ENCODE data around the gene RIBC2.
A peak's percentile ranks its signal among the peaks of the same experiment; 100 is the strongest.
"Not testable (repeated sequence)": the region's sequence is repeated elsewhere in the genome, so short reads cannot be mapped to it uniquely, and the experiment has no call there.

The RIBC2 gene

GRCh38 chr22:45425101-45425500, 11.6 kb downstream of the RIBC2 start:
- peak; percentile 39 for DNase-seq (ENCODE audit: low read depth)

GRCh38 chr22:45425531-45426265, 12.2 kb downstream of the RIBC2 start:
- no peak for DNase-seq (ENCODE audit: low read depth)

- no peak for DNase-seq (ENCODE audit: low read depth)
These were observed 12.9 kb downstream of the RIBC2 start for GRCh38 chr22:45426387-45426786.

GRCh38 chr22:45427114-45427513, 13.6 kb downstream of the RIBC2 start:
- no peak for DNase-seq (ENCODE audit: low read depth)

GRCh38 chr22:45428391-45429385, 15.2 kb downstream of the RIBC2 start:
- no peak for DNase-seq (ENCODE audit: low read depth)

GRCh38 chr22:45429424-45429823, 15.9 kb downstream of the RIBC2 start:
- DNase-seq (ENCODE audit: low read depth) = no peak

GRCh38 chr22:45429981-45430775, 16.7 kb downstream of the RIBC2 start:
- DNase-seq (ENCODE audit: low read depth) = no peak

GRCh38 chr22:45430871-45431270, 17.4 kb downstream of the RIBC2 start:
- no peak for DNase-seq (ENCODE audit: low read depth)

- DNase-seq (ENCODE audit: low read depth) = no peak
These were observed 21.5 kb downstream of the RIBC2 start for GRCh38 chr22:45434981-45435380.

GRCh38 chr22:45435544-45436139, 22.1 kb downstream of the RIBC2 start:
- DNase-seq (ENCODE audit: low read depth) = peak; percentile 87

- not testable (repeated sequence) for DNase-seq (ENCODE audit: low read depth)
These were observed 23.5 kb downstream of the RIBC2 start for GRCh38 chr22:45436871-45437517.

GRCh38 chr22:45438336-45438735, 24.8 kb downstream of the RIBC2 start:
- DNase-seq (ENCODE audit: low read depth) = no peak

GRCh38 chr22:45440688-45441087, 27.2 kb downstream of the RIBC2 start:
- not testable (repeated sequence) for DNase-seq (ENCODE audit: low read depth)

GRCh38 chr22:45441138-45441537, 27.6 kb downstream of the RIBC2 start:
- DNase-seq (ENCODE audit: low read depth) = peak; percentile 64

GRCh38 chr22:45442116-45442515, 28.6 kb downstream of the RIBC2 start:
- no peak for DNase-seq (ENCODE audit: low read depth)

- no peak for DNase-seq (ENCODE audit: low read depth)
These were observed 30.7 kb downstream of the RIBC2 start for GRCh38 chr22:45444168-45444567.

- DNase-seq (ENCODE audit: low read depth) = no peak
These were observed 31.7 kb downstream of the RIBC2 start for GRCh38 chr22:45445031-45445710.

GRCh38 chr22:45446216-45446615, 32.7 kb downstream of the RIBC2 start:
- DNase-seq (ENCODE audit: low read depth) = no peak

GRCh38 chr22:45447596-45447995, 34.1 kb downstream of the RIBC2 start:
- not testable (repeated sequence) for DNase-seq (ENCODE audit: low read depth)

- DNase-seq (ENCODE audit: low read depth) = no peak
These were observed 34.9 kb downstream of the RIBC2 start for GRCh38 chr22:45448431-45448830.

GRCh38 chr22:45449442-45449841, 35.9 kb downstream of the RIBC2 start:
- DNase-seq (ENCODE audit: low read depth) = not testable (repeated sequence)

Measured in fibroblast of gingiva (primary cell).